C4-2B (cell line): ENCODE data around the gene SEH1L.

Experiments
- CTCF ChIP-seq: fragments of 450-650 bp; conservative IDR thresholded peaks from 2 replicates; pipeline ENCODE4 v1.5.1; 2017; ENCODE audit warnings: mild to moderate bottlenecking
- ZFX ChIP-seq: fragments of 450-650 bp; IDR thresholded peaks from 2 replicates; pipeline ENCODE4 v1.6.1; 2017

- TF ChIP-seq CTCF (no peak), ZFX (no peak)
These were observed 14.5 kb upstream of the SEH1L start for GRCh38 chr18:12933327-12933726.
